HepG2 (cell line): Measurements from ENCODE around the gene CST4. TPM values are rescaled to one million over a fixed set of nuclear protein-coding genes. Genes with fewer than 3 reads are reported as not detected.

Source experiments
- CC2D1A ChIP-seq: sonication (generic); formaldehyde crosslinking; IDR thresholded peaks from 2 replicates; pipeline ENCODE4 v1.8.1; 2023; ENCODE audit warnings: mild to moderate bottlenecking, missing genetic modification reagents
- DNMT1 ChIP-seq: sonication (generic); formaldehyde crosslinking; IDR thresholded peaks from 2 replicates; pipeline ENCODE4 v1.5.1; 2020; ENCODE audit warnings: mild to moderate bottlenecking, missing genetic modification reagents
- HIC2 ChIP-seq: sonication (generic); formaldehyde crosslinking; IDR thresholded peaks from 2 replicates; pipeline ENCODE4 v1.9.0; 2022; ENCODE audit warnings: low read depth, missing genetic modification reagents
- HMGXB3 ChIP-seq: sonication (generic); formaldehyde crosslinking; IDR thresholded peaks from 2 replicates; pipeline ENCODE4 v1.4.0; 2020; ENCODE audit warnings: missing genetic modification reagents, borderline replicate concordance
- IRF2 ChIP-seq: IDR thresholded peaks from 2 replicates; pipeline ENCODE4 v1.6.1; 2018; ENCODE audit warnings: missing genetic modification reagents, missing compliant biosample characterization
- KLF13 ChIP-seq: sonication (generic); formaldehyde crosslinking; IDR thresholded peaks from 2 replicates; pipeline ENCODE4 v1.4.0; 2020; ENCODE audit warnings: mild to moderate bottlenecking, missing genetic modification reagents
- LCORL ChIP-seq, 2 experiments: fragments of 450-650 bp in 1 of 2; sonication (generic) in 1 of 2; formaldehyde crosslinking in 1 of 2; IDR thresholded peaks; 2 replicates each; pipeline versions ENCODE4 v1.5.0 to v1.6.1; 2017 to 2020; ENCODE audit warnings: antibody characterized with exemption in 1 of 2, missing genetic modification reagents in 1 of 2
- MTA1 ChIP-seq: sonication (generic); formaldehyde crosslinking; IDR thresholded peaks from 2 replicates; pipeline ENCODE4 v1.4.0; 2020; ENCODE audit warnings: missing genetic modification reagents, mild to moderate bottlenecking, borderline replicate concordance
- PCBP1 ChIP-seq: fragments of 200-400 bp; formaldehyde crosslinking; IDR thresholded peaks from 2 replicates; pipeline ENCODE4 v1.6.1; 2017; ENCODE audit warnings: mild to moderate bottlenecking, low read depth, low read length, borderline replicate concordance
- SOX13 ChIP-seq, 3 experiments: fragments of 450-650 bp in 1 of 3; sonication (generic) in 1 of 3; formaldehyde crosslinking in 1 of 3; IDR thresholded peaks in 2 of 3; conservative IDR thresholded peaks in 1 of 3; 2 replicates each; pipeline versions ENCODE4 v1.5.0 to v1.6.1; 2016 to 2020; ENCODE audit warnings: antibody characterized with exemption in 1 of 3, mild to moderate bottlenecking in 1 of 3, missing compliant biosample characterization in 1 of 3, missing genetic modification reagents in 1 of 3, moderate library complexity in 1 of 3
- ZBTB26 ChIP-seq: IDR thresholded peaks from 2 replicates; pipeline ENCODE4 v1.6.1; 2016; ENCODE audit warnings: missing compliant biosample characterization, missing genetic modification reagents, borderline replicate concordance
- ZBTB38 ChIP-seq: sonication (generic); formaldehyde crosslinking; IDR thresholded peaks from 2 replicates; pipeline ENCODE4 v1.5.1; 2020; ENCODE audit warnings: mild to moderate bottlenecking, missing genetic modification reagents
- ZFP37 ChIP-seq: sonication (generic); formaldehyde crosslinking; IDR thresholded peaks from 2 replicates; pipeline ENCODE4 v1.4.0; 2020; ENCODE audit warnings: missing genetic modification reagents, borderline replicate concordance
- ZFY ChIP-seq: sonication (generic); formaldehyde crosslinking; IDR thresholded peaks from 2 replicates; pipeline ENCODE4 v1.4.0; 2020; ENCODE audit warnings: missing genetic modification reagents
- ZMYM2 ChIP-seq: sonication (generic); formaldehyde crosslinking; IDR thresholded peaks from 2 replicates; pipeline ENCODE4 v1.8.0; 2022; ENCODE audit warnings: mild to moderate bottlenecking, missing genetic modification reagents
- ZNF230 ChIP-seq: sonication (generic); formaldehyde crosslinking; IDR thresholded peaks from 2 replicates; pipeline ENCODE4 v1.4.0; 2020; ENCODE audit warnings: mild to moderate bottlenecking, missing genetic modification reagents
- ZNF432 ChIP-seq: sonication (generic); formaldehyde crosslinking; IDR thresholded peaks from 2 replicates; pipeline ENCODE4 v1.5.0; 2020; ENCODE audit warnings: missing genetic modification reagents, mild to moderate bottlenecking, borderline replicate concordance
- ZNF660 ChIP-seq: sonication (generic); formaldehyde crosslinking; IDR thresholded peaks from 2 replicates; pipeline ENCODE4 v1.5.1; 2020; ENCODE audit warnings: mild to moderate bottlenecking, low read depth, missing genetic modification reagents, borderline replicate concordance
- ZNF792 ChIP-seq: IDR thresholded peaks from 2 replicates; pipeline ENCODE4 v1.6.1; 2016
- ZSCAN25 ChIP-seq: sonication (generic); formaldehyde crosslinking; IDR thresholded peaks from 2 replicates; pipeline ENCODE4 v1.8.0; 2022; ENCODE audit warnings: mild to moderate bottlenecking, missing genetic modification reagents
- polyA plus RNA-seq, 8 experiments: library from polyadenylated mRNA; depleted of rRNA in 3 of 8; stranded (reverse) in 7 of 8; unstranded in 1 of 8; fragments of >200 nt; fragmentation: Illumina TruSeq in 4 of 8; extraction: Trizol in 4 of 8; gene quantifications; 2 replicates each; pipeline versions ENCODE4 v1.2.1 to v1.2.3, GENCODE V29; 2011 to 2016; ENCODE audit warnings: low read depth in 4 of 8, missing spikeins in 1 of 8, mixed read lengths in 1 of 8; ENCODE audit not compliant: insufficient read depth in 1 of 8
- total RNA-seq, 5 experiments: library from RNA; depleted of rRNA; stranded (reverse); fragments of >200 nt; fragmentation: Illumina TruSeq; extraction: Trizol; gene quantifications; 2 replicates each; pipeline ENCODE4 v1.2.3, GENCODE V29; 2016; ENCODE audit warnings: low read depth in 1 of 5

CST4 gene
- total and polyA plus RNA-seq, 2 of the 13 experiments (the other 11 are each of a cell fraction or from before 2014, with no cell fraction given): not detected

- TF ChIP-seq HMGXB3 (CRISPR knock-in tag): 0 out of 2 replicates have a peak, but pooled peaks have one; percentile 33
- TF ChIP-seq ZSCAN25 (CRISPR knock-in tag): peak; percentile 47; the same call in 1 of the 2 replicates
- TF ChIP-seq ZFP37 (CRISPR knock-in tag): no peak
- TF ChIP-seq KLF13 (CRISPR knock-in tag): no peak
- no peak for TF ChIP-seq PCBP1
- no peak for TF ChIP-seq ZNF432 (CRISPR knock-in tag)
- TF ChIP-seq ZMYM2: 0 out of 2 replicates have a peak, but pooled peaks have one; percentile 5
- TF ChIP-seq SOX13 (IDR thresholded peaks at IDR 0.05): no peak
- peak in 1 of 2 experiments; percentile 30; a peak in 1 of 4 replicates for TF ChIP-seq SOX13 (CRISPR knock-in tag; conservative IDR thresholded peaks at IDR 0.05 in 1 of 2, IDR thresholded peaks at IDR 0.05 in 1 of 2)
- no peak for TF ChIP-seq DNMT1 (CRISPR knock-in tag)
- peak; percentile 34; the same call in 1 of the 2 replicates for TF ChIP-seq ZFY (CRISPR knock-in tag)
- TF ChIP-seq ZBTB38: peak; percentile 33; the same call in 1 of the 2 replicates
- no peak for TF ChIP-seq ZNF660 (CRISPR knock-in tag)
- no peak for TF ChIP-seq LCORL (IDR thresholded peaks at IDR 0.05)
- TF ChIP-seq LCORL (CRISPR knock-in tag; IDR thresholded peaks at IDR 0.05): no peak
- no peak for TF ChIP-seq MTA1 (CRISPR knock-in tag)
- no peak for TF ChIP-seq IRF2 (CRISPR knock-in tag)
- TF ChIP-seq HIC2 (CRISPR knock-in tag): 0 out of 2 replicates have a peak, but pooled peaks have one; percentile 54
- peak; percentile 97 for TF ChIP-seq ZBTB26
- TF ChIP-seq ZNF230 (CRISPR knock-in tag): 0 out of 2 replicates have a peak, but pooled peaks have one; percentile 21
- TF ChIP-seq CC2D1A: 0 out of 2 replicates have a peak, but pooled peaks have one; percentile 69
- TF ChIP-seq ZNF792 (CRISPR knock-in tag): no peak
Observed at GRCh38 chr20:23641936-23642751, 46.7 kb downstream of the CST4 start (continued).
